PC-3 (cell line): ENCODE results near the gene CDC25A. TPM values are rescaled to one million over a fixed set of nuclear protein-coding genes. Genes with fewer than 3 reads are reported as not detected.

Experiments used
- ATAC-seq: fragments of 200-7000 bp; cut with Tn5 transposase; 2 replicates; pipeline ENCODE4 v1.9.1; 2020; ENCODE audit warnings: mild to moderate bottlenecking, moderate library complexity
- BruUV-seq: library from RNA; stranded (reverse); fragments of 400-500 nt; replicated peaks from 2 replicates; lab custom pipeline; 2021; lab: Mats Ljungman, UMichigan
- CTCF ChIA-PET: fragments of 300-600 bp; sonication (Branson Sonifier 250); formaldehyde crosslinking; loops from one replicate; lab custom pipeline; 2022; ENCODE audit warnings: antibody characterized with exemption; lab: Charles Lee
- POLR2A ChIA-PET: fragments of 300-600 bp; sonication (Branson Sonifier 250); formaldehyde crosslinking; loops from one replicate; lab custom pipeline; 2022; ENCODE audit warnings: antibody characterized with exemption; ENCODE audit not compliant: unreplicated experiment; lab: Charles Lee
- DNase-seq: peaks from one replicate; pipeline ENCODE4 v3.0.0-alpha.2; 2015
- H2AFZ ChIP-seq: fragments of 300-600 bp; sonication (generic); 2 replicates; pipeline ENCODE4 v1.6.0; 2016; ENCODE audit warnings: antibody characterized with exemption, low read length
- H3F3A ChIP-seq: fragments of 300-600 bp; sonication (generic); one replicate; pipeline ENCODE4 v1.6.0; 2017; ENCODE audit warnings: antibody characterized with exemption, low read length, control low read depth, mild to moderate bottlenecking; ENCODE audit not compliant: unreplicated experiment
- H3K27ac ChIP-seq: fragments of 300-600 bp; sonication (generic); 2 replicates; pipeline ENCODE4 v1.5.1; 2016; ENCODE audit warnings: mild to moderate bottlenecking, low read length
- H3K27me3 ChIP-seq: fragments of 300-600 bp; sonication (generic); 2 replicates; pipeline ENCODE4 v1.6.1; 2016; ENCODE audit warnings: low read length, mixed read lengths
- H3K36me3 ChIP-seq: fragments of 300-600 bp; sonication (generic); 2 replicates; pipeline ENCODE4 v1.6.1; 2016; ENCODE audit warnings: low read depth, mixed run types, low read length, mixed read lengths
- H3K4me1 ChIP-seq: fragments of 300-600 bp; sonication (generic); 2 replicates; pipeline ENCODE4 v1.5.1; 2016; ENCODE audit warnings: low read length; ENCODE audit not compliant: insufficient read depth
- H3K4me2 ChIP-seq: fragments of 300-600 bp; sonication (generic); 2 replicates; pipeline ENCODE4 v1.6.0; 2016; ENCODE audit warnings: low read length
- H3K4me3 ChIP-seq: fragments of 300-600 bp; sonication (generic); 2 replicates; pipeline ENCODE4 v1.5.1; 2016; ENCODE audit warnings: mild to moderate bottlenecking, low read length, mixed read lengths
- H3K79me2 ChIP-seq: fragments of 300-600 bp; sonication (generic); 2 replicates; pipeline ENCODE4 v1.6.1; 2017; ENCODE audit warnings: low read length, mixed read lengths
- H3K9ac ChIP-seq: fragments of 300-600 bp; sonication (generic); 2 replicates; pipeline ENCODE4 v1.6.0; 2016; ENCODE audit warnings: mild to moderate bottlenecking, low read length
- H3K9me2 ChIP-seq: fragments of 300-600 bp; sonication (generic); replicated peaks from 2 replicates; pipeline ENCODE4 v1.6.1; 2016; ENCODE audit warnings: mixed run types, low read length, mixed read lengths
- H3K9me3 ChIP-seq: fragments of 300-600 bp; sonication (generic); 2 replicates; pipeline ENCODE4 v1.6.1; 2016; ENCODE audit warnings: low read length, mixed read lengths
- H4K20me1 ChIP-seq: fragments of 300-600 bp; sonication (generic); 2 replicates; pipeline ENCODE4 v1.6.1; 2016; ENCODE audit warnings: low read length, mixed read lengths
- EZH2 ChIP-seq: fragments of 300-600 bp; sonication (generic); IDR thresholded peaks from one replicate; pipeline ENCODE4 v1.6.1; 2017; ENCODE audit warnings: antibody characterized with exemption, mild to moderate bottlenecking, low read length; ENCODE audit not compliant: unreplicated experiment
- EZH2phosphoT487 ChIP-seq: fragments of 300-600 bp; sonication (generic); IDR thresholded peaks from 2 replicates; pipeline ENCODE4 v1.6.1; 2018; ENCODE audit warnings: mild to moderate bottlenecking, antibody characterized with exemption, low read length, borderline replicate concordance
- intact Hi-C: fragments of 100-400 bp; cut with micrococcal nuclease; formaldehyde crosslinking; loops from 2 replicates; pipeline ENCODE4 v1.9.0; 2023
- total RNA-seq: library from RNA; depleted of rRNA; stranded (reverse); fragments of >200 nt; gene quantifications from 2 replicates; pipeline ENCODE4 v1.2.3, GENCODE V29; 2014
- TF ChIP-seq, protein P1 (sequence below): fragments of 300-600 bp; sonication (generic); conservative IDR thresholded peaks from 2 replicates; pipeline ENCODE4 v1.5.1; 2017; ENCODE audit warnings: antibody characterized with exemption, low read depth, mild to moderate bottlenecking, low read length

CDC25A gene
- total RNA-seq, 1 experiment from 2014 or later, result 43.0 TPM

DNA sequence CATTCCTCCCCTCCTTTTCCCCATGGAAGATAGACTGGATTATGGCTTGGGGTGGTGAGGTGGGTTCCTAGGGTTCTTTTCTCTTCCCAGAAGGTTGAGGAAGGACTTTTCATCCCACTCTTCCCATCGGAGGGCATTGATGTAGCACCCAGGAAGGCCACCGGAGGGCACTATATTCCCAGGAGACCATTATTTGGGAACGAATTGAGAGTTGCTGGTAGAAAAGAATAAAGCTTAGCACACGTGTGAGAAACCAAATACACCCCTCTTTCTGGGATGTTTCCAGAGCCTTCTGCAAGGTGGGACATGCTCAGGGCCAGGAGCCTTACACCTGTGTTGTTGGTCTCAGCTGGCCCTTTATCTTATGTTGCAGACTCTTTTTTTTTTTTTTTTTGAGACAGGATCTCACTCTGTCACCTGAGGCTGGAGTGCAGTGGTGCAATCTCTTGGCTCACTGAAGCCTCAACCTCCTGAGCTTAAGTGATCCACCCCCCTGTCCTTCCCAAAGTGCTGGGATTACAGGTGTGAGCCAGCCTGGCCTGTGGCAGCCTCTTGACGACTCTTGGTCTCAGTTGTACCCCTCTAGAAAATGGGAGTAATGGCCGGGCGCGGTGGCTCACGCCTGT, 6.3 kb upstream of the CDC25A start:
- peak overlapping the region; percentile 85 for H2AFZ ChIP-seq

DNA sequence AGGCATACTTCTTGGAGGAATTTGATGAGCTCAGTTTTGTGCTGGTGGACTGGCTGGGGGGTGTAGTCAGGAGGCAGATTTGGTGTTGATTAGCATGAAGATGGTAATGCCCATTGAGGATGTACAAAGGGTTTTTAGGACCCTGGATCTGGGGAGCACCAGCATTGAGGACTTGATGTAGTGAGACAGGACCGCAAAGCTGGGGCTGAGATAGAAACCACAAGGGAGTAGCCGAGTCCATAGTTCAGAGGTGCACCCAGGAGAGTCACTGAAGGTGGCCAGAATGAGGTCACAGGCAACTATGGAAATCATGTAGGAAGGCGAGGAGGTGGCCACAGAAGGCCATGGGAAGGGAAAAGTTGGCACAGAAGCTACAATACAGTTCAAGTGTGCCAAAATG, 2.7 kb upstream of the CDC25A start:
- TF ChIP-seq EZH2phosphoT487 (no peak), EZH2 (no peak)
- TF ChIP-seq, protein P1, sequence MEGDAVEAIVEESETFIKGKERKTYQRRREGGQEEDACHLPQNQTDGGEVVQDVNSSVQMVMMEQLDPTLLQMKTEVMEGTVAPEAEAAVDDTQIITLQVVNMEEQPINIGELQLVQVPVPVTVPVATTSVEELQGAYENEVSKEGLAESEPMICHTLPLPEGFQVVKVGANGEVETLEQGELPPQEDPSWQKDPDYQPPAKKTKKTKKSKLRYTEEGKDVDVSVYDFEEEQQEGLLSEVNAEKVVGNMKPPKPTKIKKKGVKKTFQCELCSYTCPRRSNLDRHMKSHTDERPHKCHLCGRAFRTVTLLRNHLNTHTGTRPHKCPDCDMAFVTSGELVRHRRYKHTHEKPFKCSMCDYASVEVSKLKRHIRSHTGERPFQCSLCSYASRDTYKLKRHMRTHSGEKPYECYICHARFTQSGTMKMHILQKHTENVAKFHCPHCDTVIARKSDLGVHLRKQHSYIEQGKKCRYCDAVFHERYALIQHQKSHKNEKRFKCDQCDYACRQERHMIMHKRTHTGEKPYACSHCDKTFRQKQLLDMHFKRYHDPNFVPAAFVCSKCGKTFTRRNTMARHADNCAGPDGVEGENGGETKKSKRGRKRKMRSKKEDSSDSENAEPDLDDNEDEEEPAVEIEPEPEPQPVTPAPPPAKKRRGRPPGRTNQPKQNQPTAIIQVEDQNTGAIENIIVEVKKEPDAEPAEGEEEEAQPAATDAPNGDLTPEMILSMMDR, result no peak
- no TSS peak for BruUV-seq
- Histone ChIP-seq H3K4me1 (peaks cover 13% of the 10 kb centered on the region; the same call in 1 of the 2 replicates), H3K27ac (no peak overlapping the region), H3K9ac (no peak overlapping the region), H3K79me2 (peaks cover 23% of the 10 kb centered on the region), H3K27me3 (no peaks in the 10 kb centered on the region), H3K4me3 (no peak overlapping the region), H3K36me3 (peaks cover 2% of the 10 kb centered on the region), H3K4me2 (no peak overlapping the region), H2AFZ (no peak overlapping the region), H4K20me1 (0 out of 2 replicates have a peak, but pooled peaks cover 3% of the 10 kb centered on the region), H3K9me2 (no peaks in the 10 kb centered on the region), H3F3A (no peaks in the 10 kb centered on the region), H3K9me3 (no peaks in the 10 kb centered on the region)
- DNase-seq (no peak), ATAC-seq (no peak)
- CTCF ChIA-PET, result no interaction called here
- POLR2A ChIA-PET, result interaction anchor here (0.7 kb wide), 1 partner anchor 104 kb away, joined by 3 read pairs; no protein-coding TSS in a partner anchor
- intact Hi-C loops, result no loop called here

More for the DNA sequence above, 6.3 kb upstream of the CDC25A start:
- no peaks in the 10 kb centered on the region for H3K4me1 ChIP-seq
- intact Hi-C loops, result loop anchor here (1.0 to 2.0 kb wide), 3 partner anchors 38 to 242 kb away; no protein-coding TSS in a partner anchor
- TF ChIP-seq EZH2phosphoT487, result no peak
- TF ChIP-seq, protein P1, result peak; percentile 95
- H3K4me3 ChIP-seq, result no peak overlapping the region; the same call in 1 of the 2 replicates
- CTCF ChIA-PET, result interaction anchor here (0.6 to 2.1 kb wide), 6 partner anchors 74 to 795 kb away, joined by 3 to 22 read pairs (median 5); partner anchors contain the start of genes CCDC51 and TMA7
- H3K27me3 ChIP-seq, result no peaks in the 10 kb centered on the region
- H3K9me3 ChIP-seq, result no peaks in the 10 kb centered on the region
- H4K20me1 ChIP-seq, result no peaks in the 10 kb centered on the region
- DNase-seq, result peak; percentile 89
- H3K27ac ChIP-seq, result no peak overlapping the region
- H3K9me2 ChIP-seq, result no peaks in the 10 kb centered on the region
- POLR2A ChIA-PET, result no interaction called here
- BruUV-seq, result no TSS peak
- no peaks in the 10 kb centered on the region for H3K36me3 ChIP-seq
- no peaks in the 10 kb centered on the region for H3F3A ChIP-seq
- H3K4me2 ChIP-seq, result peak overlapping the region; percentile 59
- H3K9ac ChIP-seq, result no peak overlapping the region
- H3K79me2 ChIP-seq, result no peaks in the 10 kb centered on the region
- peak; percentile 90 for ATAC-seq

DNA sequence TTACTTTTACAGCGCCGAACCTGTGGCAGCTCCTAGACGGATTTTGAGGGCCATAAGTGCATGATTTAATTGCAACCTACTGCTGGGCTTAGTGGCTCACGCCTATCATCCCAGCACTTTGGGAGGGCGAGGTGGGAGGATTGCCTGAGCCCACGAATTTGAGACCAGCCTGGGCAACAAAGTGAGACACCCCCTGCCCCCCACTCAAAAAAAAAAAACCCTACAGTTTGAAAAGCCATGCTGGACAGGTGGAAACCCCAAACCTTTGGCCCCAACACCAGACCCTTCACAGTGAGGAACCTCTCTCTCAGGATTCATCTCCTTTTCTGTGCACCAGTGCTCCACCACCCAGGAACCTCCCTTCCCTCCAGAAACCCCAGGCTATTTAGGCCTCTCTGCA, 1.1 kb upstream of the CDC25A start:
- intact Hi-C loops, result loop anchor here (2.0 kb wide), 1 partner anchor 51 kb away; the partner anchor contains the start of gene ZNF589

More for the DNA sequence above, 1.1 kb upstream of the CDC25A start:
- H3K36me3 ChIP-seq, result peaks cover 17% of the 10 kb centered on the region
- H3K9me3 ChIP-seq, result no peaks in the 10 kb centered on the region
- 0 out of 2 replicates have a peak, but pooled peaks cover 3% of the 10 kb centered on the region for H4K20me1 ChIP-seq
- no peak for TF ChIP-seq EZH2
- no peak for TF ChIP-seq EZH2phosphoT487
- TF ChIP-seq, protein P1, result no peak
- no peak overlapping the region; the same call in 1 of the 2 replicates for H2AFZ ChIP-seq
- H3K27ac ChIP-seq, result no peak overlapping the region
- ATAC-seq (no peak), DNase-seq (no peak)
- no peak overlapping the region for H3K4me2 ChIP-seq
- H3F3A ChIP-seq, result no peaks in the 10 kb centered on the region
- peaks cover 39% of the 10 kb centered on the region for H3K79me2 ChIP-seq
- no peaks in the 10 kb centered on the region for H3K27me3 ChIP-seq
- H3K4me3 ChIP-seq, result no peak overlapping the region
- H3K9ac ChIP-seq, result no peak overlapping the region
- CTCF ChIA-PET, result interaction anchor here (0.7 kb wide), 1 partner anchor 247 kb away, joined by 4 read pairs; no protein-coding TSS in a partner anchor
- POLR2A ChIA-PET, result no interaction called here
- H3K4me1 ChIP-seq, result peaks cover 17% of the 10 kb centered on the region; the same call in 1 of the 2 replicates
- no TSS peak for BruUV-seq
- no peaks in the 10 kb centered on the region for H3K9me2 ChIP-seq
